Head of caudate nucleus (tissue), 42 donors: ENCODE results near the gene INSM1.
"Not testable (repeated sequence)": the region's sequence is repeated elsewhere in the genome, so short reads cannot be mapped to it uniquely, and the experiment has no call there.

Source experiments
- DNase-seq, 42 donors: peaks; one replicate each; pipeline versions ENCODE4 v3.0.0 to v3.0.0-alpha.2; 2020 to 2021; ENCODE audit warnings: mixed read lengths in 7 of 42
- intact Hi-C: fragments of 100-400 bp; cut with DNase I; formaldehyde crosslinking; loops from one replicate; pipeline ENCODE4 v1.15.0; 2022

The INSM1 gene

DNA sequence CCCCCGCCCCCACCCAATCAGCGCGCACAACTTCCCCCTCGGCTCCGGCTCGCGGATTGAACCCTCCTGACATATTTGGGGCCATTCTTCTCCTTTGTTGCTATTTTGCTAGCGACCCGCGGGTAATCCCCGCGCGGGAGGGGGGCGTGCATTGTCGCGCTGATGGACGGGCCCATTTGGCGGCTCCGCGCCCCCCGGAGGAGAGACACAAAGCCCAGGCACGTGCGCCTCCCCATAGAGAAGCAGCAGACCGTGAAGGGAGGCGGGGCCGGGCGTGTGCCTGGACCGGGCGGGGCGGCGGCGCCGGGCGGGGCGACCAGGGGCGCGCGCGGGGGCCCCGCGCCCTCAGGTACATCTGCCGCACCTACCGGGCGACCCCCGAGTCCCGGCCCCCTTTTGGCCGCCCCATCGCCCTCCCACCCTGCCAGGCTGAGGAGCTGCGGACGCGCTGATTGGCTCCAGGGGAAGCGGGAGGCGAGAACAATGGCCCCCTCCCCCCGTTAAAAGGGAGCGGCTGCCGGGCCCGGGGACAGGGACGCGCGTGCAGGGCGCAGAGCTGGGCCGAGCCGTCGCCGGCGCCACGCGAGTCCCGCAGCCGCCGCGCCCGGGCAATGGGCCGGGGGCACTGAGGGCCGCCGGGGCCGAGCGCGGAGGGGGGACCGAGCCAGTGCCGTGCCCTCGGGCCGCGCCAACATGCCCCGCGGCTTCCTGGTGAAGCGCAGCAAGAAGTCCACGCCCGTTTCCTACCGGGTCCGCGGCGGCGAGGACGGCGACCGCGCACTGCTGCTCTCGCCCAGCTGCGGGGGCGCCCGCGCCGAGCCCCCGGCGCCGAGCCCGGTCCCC is at the start of gene INSM1:
INSM1 (plus strand) TSS at position 530 of the 843 bp plus-strand sequence; CDS start at position 694, 164 bp downstream.
- peak; percentile 38 to 89 (median 79) for DNase-seq
- intact Hi-C loops: loop anchor here (2.0 to 10.0 kb wide), 2 partner anchors 43 to 87 kb away; no protein-coding TSS in a partner anchor

- intact Hi-C loops: no loop called here
- no peak for DNase-seq
Measured at GRCh38 chr20:20318365-20319161, 49.3 kb upstream of the INSM1 start.

GRCh38 chr20:20321134-20321533 is 46.8 kb upstream of the INSM1 start:
- no peak for DNase-seq
- intact Hi-C loops: no loop called here

- intact Hi-C loops: no loop called here
- DNase-seq: no peak
Measured at GRCh38 chr20:20321917-20322316, 46.0 kb upstream of the INSM1 start.

DNA sequence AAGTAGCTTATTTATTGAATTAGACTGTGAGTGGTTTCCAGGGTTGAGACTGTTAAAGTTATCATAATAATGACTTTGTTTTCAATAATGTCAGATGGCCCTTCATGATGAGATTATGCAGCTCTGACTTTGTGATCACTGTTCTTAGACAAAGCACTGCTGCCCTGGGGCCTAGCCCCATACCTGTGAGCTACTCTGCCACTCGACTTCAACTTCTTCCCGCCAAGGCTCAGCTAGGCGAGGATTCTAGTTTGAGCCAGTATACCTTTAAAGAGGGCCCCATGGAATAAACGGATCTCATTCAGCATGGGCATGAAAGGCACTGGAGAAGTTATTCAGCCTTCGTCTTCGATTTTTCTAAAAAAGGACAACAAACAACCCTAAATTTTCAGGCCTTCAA is 45.0 kb upstream of the INSM1 start:
- intact Hi-C loops: no loop called here
- DNase-seq: no peak

DNA sequence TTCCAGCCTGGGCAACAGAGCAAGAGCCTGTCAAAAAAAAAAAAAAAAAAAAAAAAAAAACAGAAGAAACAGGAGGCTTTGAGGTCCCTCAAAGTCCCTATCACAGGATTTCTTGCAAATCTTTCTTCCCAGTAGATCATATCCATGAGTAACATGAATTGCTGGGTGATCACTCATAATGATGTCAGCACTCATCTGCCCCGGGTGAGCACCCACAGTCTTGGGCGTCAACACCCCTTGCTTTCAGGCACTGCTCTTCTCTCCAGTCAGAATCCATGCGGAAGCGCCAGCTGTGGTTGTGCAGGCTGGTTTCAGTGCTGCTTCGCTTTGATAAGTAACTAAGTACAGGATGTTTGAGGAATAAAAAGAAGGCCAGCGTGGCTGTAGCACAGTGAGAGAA is 40.2 kb upstream of the INSM1 start:
- intact Hi-C loops: no loop called here

GRCh38 chr20:20329564-20329963 is 38.3 kb upstream of the INSM1 start:
- intact Hi-C loops: no loop called here
- DNase-seq: no peak

More for the DNA sequence above, 40.2 kb upstream of the INSM1 start:
- DNase-seq: no peak

GRCh38 chr20:20331156-20331555 is 36.7 kb upstream of the INSM1 start:
- intact Hi-C loops: no loop called here

GRCh38 chr20:20331817-20332216 is 36.1 kb upstream of the INSM1 start:
- DNase-seq: no peak
- intact Hi-C loops: no loop called here

More at GRCh38 chr20:20331156-20331555, 36.7 kb upstream of the INSM1 start:
- DNase-seq: no peak

GRCh38 chr20:20333866-20334265 is 34.0 kb upstream of the INSM1 start:
- intact Hi-C loops: no loop called here
- peak in 30 of 42 donors; percentile 10 to 74 (median 37) for DNase-seq

- no peak for DNase-seq
- intact Hi-C loops: no loop called here
Measured at GRCh38 chr20:20334489-20334888, 33.4 kb upstream of the INSM1 start.

GRCh38 chr20:20338133-20338730 is 29.7 kb upstream of the INSM1 start:
- intact Hi-C loops: no loop called here
- DNase-seq: peak in 36 of 42 donors; percentile 18 to 82 (median 48)

DNA sequence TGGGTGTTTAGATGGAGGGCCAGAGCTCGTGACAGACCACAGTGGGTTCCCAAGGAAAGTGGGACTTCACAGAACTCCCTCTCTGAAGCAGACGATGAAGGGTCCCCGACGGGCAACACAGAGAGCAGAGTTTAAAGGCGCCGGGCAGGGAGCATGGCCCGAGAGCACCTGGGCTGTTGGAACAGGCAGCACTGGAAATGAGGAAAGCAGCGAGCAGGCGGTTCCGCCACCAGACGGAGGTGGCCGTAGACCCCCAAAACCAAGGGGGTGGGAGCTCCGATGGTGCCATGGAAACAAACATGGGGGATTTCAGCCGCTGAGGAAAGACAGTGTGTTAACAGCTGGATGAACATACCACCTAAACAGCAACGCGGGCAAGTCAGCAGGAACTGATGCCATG is 27.5 kb upstream of the INSM1 start:
- intact Hi-C loops: no loop called here
- no peak for DNase-seq

GRCh38 chr20:20341371-20341770 is 26.5 kb upstream of the INSM1 start:
- intact Hi-C loops: no loop called here

DNA sequence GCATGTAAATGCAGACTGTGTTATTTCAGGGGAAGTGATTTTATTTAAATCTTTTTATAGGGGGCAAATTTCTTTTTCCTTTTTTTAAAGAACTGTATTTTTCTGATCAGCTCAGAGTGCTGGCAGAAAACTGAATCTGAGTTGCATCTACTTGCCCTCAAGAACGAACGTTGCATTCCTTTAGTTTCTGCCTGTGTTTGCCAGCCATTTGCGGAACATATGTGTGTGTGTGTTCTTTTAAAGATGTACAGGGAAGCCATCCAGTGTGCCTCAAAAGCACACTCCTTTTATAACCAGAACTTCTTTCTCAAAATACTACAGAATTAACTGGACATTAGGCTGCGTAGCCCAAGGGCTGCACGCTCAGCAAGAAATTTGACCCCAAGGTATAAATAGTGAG is 25.8 kb upstream of the INSM1 start:
- intact Hi-C loops: no loop called here
- no peak for DNase-seq

More at GRCh38 chr20:20341371-20341770, 26.5 kb upstream of the INSM1 start:
- no peak for DNase-seq

- intact Hi-C loops: no loop called here
- DNase-seq: no peak
Measured at GRCh38 chr20:20343932-20344331, 24.0 kb upstream of the INSM1 start.

DNA sequence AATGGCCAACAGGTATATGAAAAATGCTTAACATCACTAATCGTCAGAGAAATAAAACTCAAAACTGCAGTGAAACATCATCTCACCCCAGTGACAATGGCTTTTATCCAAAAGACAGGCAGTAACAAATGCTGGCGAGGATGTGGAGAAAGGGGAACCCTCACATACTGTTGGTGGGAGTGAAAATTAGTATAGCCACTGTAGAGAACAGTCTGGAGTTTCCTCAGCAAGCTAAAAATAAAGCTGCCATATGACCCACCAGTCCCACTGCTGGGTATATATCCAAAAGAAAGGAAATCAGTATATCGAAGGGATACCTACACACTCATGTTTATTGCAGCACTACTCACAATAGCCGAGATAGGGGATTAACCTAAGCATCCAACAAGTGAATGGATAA is 23.4 kb upstream of the INSM1 start:
- intact Hi-C loops: no loop called here

DNA sequence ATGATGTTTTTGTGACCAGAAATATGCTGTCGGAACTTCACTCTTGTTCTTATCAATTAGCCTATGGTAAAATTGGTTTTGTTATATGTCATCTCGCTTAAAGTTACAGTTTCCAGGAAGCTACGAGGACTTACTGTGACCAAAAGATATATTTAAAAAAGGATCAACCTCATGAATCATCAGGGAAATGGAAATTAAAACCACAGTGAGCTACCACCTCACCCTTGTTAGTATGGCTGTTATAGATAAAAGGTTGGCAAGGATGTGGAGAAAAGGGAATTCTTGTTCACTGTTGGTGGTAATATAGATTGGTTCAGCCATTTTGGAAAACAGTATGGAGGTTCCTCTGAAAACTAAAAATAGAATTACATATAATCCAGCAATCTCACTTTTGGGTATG is 14.3 kb upstream of the INSM1 start:
- DNase-seq: no peak
- intact Hi-C loops: no loop called here

More for the DNA sequence above, 23.4 kb upstream of the INSM1 start:
- no peak for DNase-seq

DNA sequence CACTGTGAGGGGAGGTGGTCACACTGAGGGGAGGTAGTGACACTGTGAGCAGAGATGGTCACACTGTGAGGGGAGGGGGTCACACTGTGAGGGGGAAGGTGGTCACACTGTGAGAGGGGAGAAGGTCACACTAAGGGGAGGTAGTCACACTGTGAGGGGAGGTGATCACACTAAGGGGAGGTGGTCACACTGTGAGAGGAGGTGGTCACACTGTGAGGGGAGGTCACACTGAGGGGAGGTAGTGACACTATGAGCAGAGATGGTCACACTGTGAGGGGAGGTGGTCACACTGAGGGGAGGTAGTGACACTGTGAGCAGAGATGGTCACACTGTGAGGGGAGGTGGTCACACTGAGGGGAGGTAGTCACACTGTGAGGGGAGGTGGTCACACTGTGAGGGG is 12.4 kb upstream of the INSM1 start:
- DNase-seq, intact Hi-C loops: not testable (repeated sequence)

GRCh38 chr20:20358801-20359200 is 9.1 kb upstream of the INSM1 start:
- intact Hi-C loops: no loop called here

More at GRCh38 chr20:20358801-20359200, 9.1 kb upstream of the INSM1 start:
- DNase-seq: no peak
